Measurements from ENCODE around the gene SPP1.

Gene SPP1

DNA sequence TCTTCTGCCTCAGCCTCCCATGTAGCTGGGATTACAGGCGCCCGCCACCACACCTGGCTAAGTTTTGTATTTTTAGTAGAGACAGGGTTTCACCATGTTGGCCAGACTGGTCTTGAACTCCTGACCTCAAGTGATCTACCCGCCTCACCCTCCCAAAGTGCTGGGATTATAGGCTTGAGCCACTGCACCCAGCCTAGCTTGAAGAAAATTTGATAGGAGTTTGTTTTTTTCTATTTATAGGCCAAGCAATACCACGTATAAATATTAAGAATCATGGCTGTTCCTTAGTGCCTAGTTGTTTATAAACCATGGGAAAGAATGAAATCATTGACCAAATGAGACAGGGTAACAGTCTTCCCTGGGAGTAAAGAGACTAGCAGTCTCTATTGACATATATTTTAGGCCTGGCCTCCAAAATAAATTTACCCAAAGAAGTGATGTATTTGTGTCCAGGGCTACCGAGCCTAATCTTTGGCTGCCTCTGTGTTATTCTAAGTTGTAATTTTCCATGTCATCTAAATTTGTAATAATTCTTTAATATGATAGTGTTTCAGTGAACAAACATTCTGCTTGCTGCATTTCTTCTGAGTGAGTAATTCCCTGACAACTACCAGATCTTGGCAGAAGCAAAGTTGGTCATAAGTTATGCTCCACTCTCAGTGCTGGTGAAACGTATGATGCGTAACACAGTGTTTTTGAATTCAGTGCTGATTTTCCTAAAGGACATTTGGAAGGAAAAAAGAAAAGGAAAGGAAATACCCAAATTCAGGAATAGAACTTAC, 42.2 kb downstream of the SPP1 start:
- no peak for TF ChIP-seq POLR2AphosphoS5 (IDR thresholded peaks at IDR 0.05; ENCODE audit: low read depth, low read length)
- TF ChIP-seq SIN3A (IDR thresholded peaks at IDR 0.05; ENCODE audit: borderline replicate concordance, insufficient read depth, low read length), result no peak
- TF ChIP-seq FOXP2 (optimal IDR thresholded peaks at IDR 0.05; ENCODE audit: borderline replicate concordance, extremely low read depth, extremely low read length, insufficient read depth), result no peak
- TF ChIP-seq, protein P1, sequence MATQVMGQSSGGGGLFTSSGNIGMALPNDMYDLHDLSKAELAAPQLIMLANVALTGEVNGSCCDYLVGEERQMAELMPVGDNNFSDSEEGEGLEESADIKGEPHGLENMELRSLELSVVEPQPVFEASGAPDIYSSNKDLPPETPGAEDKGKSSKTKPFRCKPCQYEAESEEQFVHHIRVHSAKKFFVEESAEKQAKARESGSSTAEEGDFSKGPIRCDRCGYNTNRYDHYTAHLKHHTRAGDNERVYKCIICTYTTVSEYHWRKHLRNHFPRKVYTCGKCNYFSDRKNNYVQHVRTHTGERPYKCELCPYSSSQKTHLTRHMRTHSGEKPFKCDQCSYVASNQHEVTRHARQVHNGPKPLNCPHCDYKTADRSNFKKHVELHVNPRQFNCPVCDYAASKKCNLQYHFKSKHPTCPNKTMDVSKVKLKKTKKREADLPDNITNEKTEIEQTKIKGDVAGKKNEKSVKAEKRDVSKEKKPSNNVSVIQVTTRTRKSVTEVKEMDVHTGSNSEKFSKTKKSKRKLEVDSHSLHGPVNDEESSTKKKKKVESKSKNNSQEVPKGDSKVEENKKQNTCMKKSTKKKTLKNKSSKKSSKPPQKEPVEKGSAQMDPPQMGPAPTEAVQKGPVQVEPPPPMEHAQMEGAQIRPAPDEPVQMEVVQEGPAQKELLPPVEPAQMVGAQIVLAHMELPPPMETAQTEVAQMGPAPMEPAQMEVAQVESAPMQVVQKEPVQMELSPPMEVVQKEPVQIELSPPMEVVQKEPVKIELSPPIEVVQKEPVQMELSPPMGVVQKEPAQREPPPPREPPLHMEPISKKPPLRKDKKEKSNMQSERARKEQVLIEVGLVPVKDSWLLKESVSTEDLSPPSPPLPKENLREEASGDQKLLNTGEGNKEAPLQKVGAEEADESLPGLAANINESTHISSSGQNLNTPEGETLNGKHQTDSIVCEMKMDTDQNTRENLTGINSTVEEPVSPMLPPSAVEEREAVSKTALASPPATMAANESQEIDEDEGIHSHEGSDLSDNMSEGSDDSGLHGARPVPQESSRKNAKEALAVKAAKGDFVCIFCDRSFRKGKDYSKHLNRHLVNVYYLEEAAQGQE (IDR thresholded peaks at IDR 0.05; ENCODE audit: insufficient read depth in 1 of 2, low read depth in 2 of 2, low read length in 2 of 2), result no peak
- no peak for TF ChIP-seq TAF1 (IDR thresholded peaks at IDR 0.05; ENCODE audit: borderline replicate concordance, insufficient read depth, low read length)

DNA sequence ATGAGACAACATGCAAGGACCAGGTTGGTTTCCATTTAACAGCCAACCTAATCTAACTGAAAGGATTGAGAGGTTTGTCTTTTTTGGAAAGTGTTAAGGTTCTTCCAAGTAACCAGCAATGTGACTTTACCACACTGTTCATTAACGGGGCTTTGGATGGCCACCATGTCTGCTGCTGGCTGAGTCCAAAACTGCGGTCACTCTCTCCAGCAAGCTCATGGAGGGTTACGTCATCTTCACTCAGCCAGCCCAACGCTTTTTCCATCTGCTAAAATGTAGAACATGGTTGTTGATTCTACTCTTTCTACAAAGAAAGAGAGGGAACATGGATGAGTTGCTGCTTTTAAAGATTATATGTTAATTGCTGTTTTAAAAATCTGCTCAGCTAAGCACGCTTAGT, 43.0 kb downstream of the SPP1 start:
- TF ChIP-seq, protein P1 (IDR thresholded peaks at IDR 0.05; ENCODE audit: insufficient read depth in 1 of 2, low read depth in 2 of 2, low read length in 2 of 2), result no peak
- TF ChIP-seq SIN3A (IDR thresholded peaks at IDR 0.05; ENCODE audit: borderline replicate concordance, insufficient read depth, low read length) (no peak), TAF1 (IDR thresholded peaks at IDR 0.05; ENCODE audit: borderline replicate concordance, insufficient read depth, low read length) (no peak), POLR2AphosphoS5 (IDR thresholded peaks at IDR 0.05; ENCODE audit: low read depth, low read length) (no peak), FOXP2 (optimal IDR thresholded peaks at IDR 0.05; ENCODE audit: borderline replicate concordance, extremely low read depth, extremely low read length, insufficient read depth) (no peak)

DNA sequence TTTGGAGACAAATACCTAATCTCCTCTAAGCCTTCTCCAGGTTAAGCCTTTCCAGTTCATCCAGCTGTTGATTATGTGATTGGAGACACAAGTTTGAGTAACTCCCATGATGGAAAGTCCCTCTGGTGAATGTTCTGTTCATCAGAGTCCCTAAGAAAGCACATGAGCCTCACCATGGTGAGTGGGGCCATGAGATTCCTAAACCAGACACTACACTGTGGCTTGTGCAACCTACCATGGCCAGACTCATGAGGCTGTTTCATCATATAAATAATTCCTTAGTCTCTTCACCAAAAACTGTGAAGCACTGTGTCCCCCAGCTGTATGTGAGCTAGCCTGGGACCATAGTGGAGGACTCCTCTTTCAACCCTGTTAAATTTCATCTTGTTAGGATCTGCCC, 46.3 kb downstream of the SPP1 start:
- TF ChIP-seq, protein P1 (IDR thresholded peaks at IDR 0.05; ENCODE audit: insufficient read depth in 1 of 2, low read depth in 2 of 2, low read length in 2 of 2), result no peak
- no peak for TF ChIP-seq POLR2AphosphoS5 (IDR thresholded peaks at IDR 0.05; ENCODE audit: low read depth, low read length)
- no peak for TF ChIP-seq FOXP2 (optimal IDR thresholded peaks at IDR 0.05; ENCODE audit: borderline replicate concordance, extremely low read depth, extremely low read length, insufficient read depth)
- no peak for TF ChIP-seq SIN3A (IDR thresholded peaks at IDR 0.05; ENCODE audit: borderline replicate concordance, insufficient read depth, low read length)
- TF ChIP-seq TAF1 (IDR thresholded peaks at IDR 0.05; ENCODE audit: borderline replicate concordance, insufficient read depth, low read length), result no peak

DNA sequence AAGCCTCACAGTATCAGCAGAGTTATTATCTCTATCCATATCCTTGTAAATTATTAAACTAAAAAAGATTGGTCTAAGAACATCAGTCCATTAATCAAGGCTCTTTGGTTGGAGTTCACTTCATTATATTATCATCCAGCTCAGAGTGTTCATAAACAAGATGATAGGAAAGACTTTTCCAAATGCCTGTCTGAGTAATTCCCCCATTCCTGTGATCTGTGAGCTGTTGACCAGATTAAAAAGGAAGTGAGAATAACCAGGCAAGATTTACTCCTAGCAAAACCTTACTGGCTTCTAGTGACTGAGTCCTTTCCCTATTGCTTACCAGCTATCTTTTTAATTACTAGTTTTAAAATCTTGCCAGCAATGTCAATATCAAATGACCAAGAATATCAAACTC, 46.8 kb downstream of the SPP1 start:
- TF ChIP-seq TAF1 (IDR thresholded peaks at IDR 0.05; ENCODE audit: borderline replicate concordance, insufficient read depth, low read length), result no peak
- TF ChIP-seq POLR2AphosphoS5 (IDR thresholded peaks at IDR 0.05; ENCODE audit: low read depth, low read length), result no peak
- no peak for TF ChIP-seq SIN3A (IDR thresholded peaks at IDR 0.05; ENCODE audit: borderline replicate concordance, insufficient read depth, low read length)
- TF ChIP-seq, protein P1 (IDR thresholded peaks at IDR 0.05; ENCODE audit: insufficient read depth in 1 of 2, low read depth in 2 of 2, low read length in 2 of 2), result no peak
- no peak for TF ChIP-seq FOXP2 (optimal IDR thresholded peaks at IDR 0.05; ENCODE audit: borderline replicate concordance, extremely low read depth, extremely low read length, insufficient read depth)
